SK-MEL-5 (cell line): ENCODE results near the gene ZHX3. TPM values are rescaled to one million over a fixed set of nuclear protein-coding genes. Genes with fewer than 3 reads are reported as not detected.

Source experiments
- DNase-seq: peaks from one replicate; pipeline ENCODE4 v3.0.0-alpha.2; 2016; ENCODE audit warnings: low read depth, low spot score
- in situ Hi-C: cut with HindIII; loops from 2 replicates; pipeline ENCODE4 v1.10.0; 2016; ENCODE audit warnings: low sequenced_read_pairs, high pct_unique_total_duplicates, low pct_unique_long_range_greater_than_20kb
- total RNA-seq: library from RNA; depleted of rRNA; stranded (reverse); fragments of >200 nt; shearing (Covaris generic); gene quantifications from 2 replicates; pipeline ENCODE4 v1.2.3, GENCODE V29; 2014

The ZHX3 gene
- total RNA-seq, 1 experiment from 2014 or later: 7.3 TPM

- peak; percentile 90 for DNase-seq
- in situ Hi-C loops: no loop called here
Observed at GRCh38 chr20:41340327-41341055, 23.0 kb upstream of the ZHX3 start, which contains the start of gene LPIN3. TSS of gene LPIN3 (plus strand) at chr20:41340821. CDS start at chr20:41345804, 4,983 bp downstream.

GRCh38 chr20:41339957-41340326 lies 22.4 kb upstream of the ZHX3 start:
- in situ Hi-C loops: no loop called here

GRCh38 chr20:41336711-41337492 lies 19.4 kb upstream of the ZHX3 start:
- DNase-seq: no peak
- in situ Hi-C loops: no loop called here

More at GRCh38 chr20:41339957-41340326, 22.4 kb upstream of the ZHX3 start:
- DNase-seq: peak; percentile 79

- in situ Hi-C loops: no loop called here
Observed at GRCh38 chr20:41335591-41335990, 18.1 kb upstream of the ZHX3 start.

GRCh38 chr20:41334443-41335421 lies 17.2 kb upstream of the ZHX3 start:
- in situ Hi-C loops: no loop called here
- DNase-seq: no peak

More at GRCh38 chr20:41335591-41335990, 18.1 kb upstream of the ZHX3 start:
- no peak for DNase-seq

GRCh38 chr20:41334036-41334435 lies 16.5 kb upstream of the ZHX3 start:
- in situ Hi-C loops: no loop called here
- no peak for DNase-seq

GRCh38 chr20:41331731-41332130 lies 14.2 kb upstream of the ZHX3 start:
- DNase-seq: no peak
- in situ Hi-C loops: no loop called here

GRCh38 chr20:41330941-41331340 lies 13.4 kb upstream of the ZHX3 start:
- in situ Hi-C loops: no loop called here
- DNase-seq: no peak

- in situ Hi-C loops: no loop called here
- DNase-seq: no peak
Observed at GRCh38 chr20:41330343-41330720, 12.8 kb upstream of the ZHX3 start.

GRCh38 chr20:41329435-41330342 lies 12.2 kb upstream of the ZHX3 start:
- in situ Hi-C loops: no loop called here
- peak; percentile 57 for DNase-seq

GRCh38 chr20:41327178-41327577 lies 9.6 kb upstream of the ZHX3 start:
- DNase-seq: no peak
- in situ Hi-C loops: no loop called here

- in situ Hi-C loops: no loop called here
- no peak for DNase-seq
Observed at GRCh38 chr20:41320976-41321375, 3.4 kb upstream of the ZHX3 start.

GRCh38 chr20:41320441-41320840 lies 2.9 kb upstream of the ZHX3 start:
- in situ Hi-C loops: no loop called here
- no peak for DNase-seq

GRCh38 chr20:41318271-41318649 lies 729 bp upstream of the ZHX3 start:
- in situ Hi-C loops: no loop called here
- DNase-seq: no peak

GRCh38 chr20:41316602-41317545 lies 657 bp downstream of the ZHX3 start:
- in situ Hi-C loops: no loop called here
- DNase-seq: peak; percentile 59

- DNase-seq: no peak
- in situ Hi-C loops: no loop called here
Observed at GRCh38 chr20:41316051-41316450, 1.5 kb downstream of the ZHX3 start.
